AG09309 (cell line): ENCODE measurements around the gene CPA5.
A peak's percentile ranks its signal among the peaks of the same experiment; 100 is the strongest.

ENCODE experiments used
- DNase-seq: peaks from one replicate; pipeline ENCODE4 v3.0.0-alpha.2; 2010; ENCODE audit warnings: low read depth
- H3K4me3 ChIP-seq: 2 replicates; pipeline ENCODE4 v1.5.1; 2011; ENCODE audit warnings: mild to moderate bottlenecking, low read depth, low read length, moderate library complexity; ENCODE audit not compliant: control insufficient read depth
- TF ChIP-seq, protein P1 (sequence below): IDR thresholded peaks from 2 replicates; pipeline ENCODE4 v1.5.1; 2011; ENCODE audit warnings: mild to moderate bottlenecking, low read depth, low read length, inconsistent platforms; ENCODE audit not compliant: insufficient read depth, control insufficient read depth; ENCODE audit errors: missing control alignments

Gene CPA5

DNA sequence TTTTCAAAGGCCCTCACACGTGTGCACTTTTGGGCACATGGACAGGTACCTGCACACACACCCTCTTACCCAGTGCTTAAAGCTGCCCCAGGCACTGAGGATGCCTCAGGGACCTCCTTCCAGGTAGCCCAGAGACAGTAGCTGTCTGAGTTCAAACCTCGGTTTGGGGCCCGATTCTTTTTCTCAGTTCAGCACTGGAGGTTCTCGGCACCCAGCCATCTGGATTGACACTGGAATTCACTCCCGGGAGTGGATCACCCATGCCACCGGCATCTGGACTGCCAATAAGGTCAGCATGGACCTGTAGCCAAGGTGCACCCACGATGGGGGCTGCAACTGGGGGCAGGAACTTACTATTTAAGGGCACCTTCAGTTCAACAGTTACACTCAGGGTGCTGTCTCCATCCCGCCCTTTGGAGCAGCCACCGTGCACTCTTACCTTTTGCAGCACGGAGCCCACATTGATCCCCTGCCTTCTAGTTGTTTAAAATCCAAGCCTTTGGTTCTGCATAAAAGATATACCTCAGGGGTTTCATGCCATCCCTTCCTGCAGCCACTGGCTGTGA is 17.7 kb downstream of the CPA5 start:
- no peak overlapping the region for H3K4me3 ChIP-seq
- TF ChIP-seq, protein P1, sequence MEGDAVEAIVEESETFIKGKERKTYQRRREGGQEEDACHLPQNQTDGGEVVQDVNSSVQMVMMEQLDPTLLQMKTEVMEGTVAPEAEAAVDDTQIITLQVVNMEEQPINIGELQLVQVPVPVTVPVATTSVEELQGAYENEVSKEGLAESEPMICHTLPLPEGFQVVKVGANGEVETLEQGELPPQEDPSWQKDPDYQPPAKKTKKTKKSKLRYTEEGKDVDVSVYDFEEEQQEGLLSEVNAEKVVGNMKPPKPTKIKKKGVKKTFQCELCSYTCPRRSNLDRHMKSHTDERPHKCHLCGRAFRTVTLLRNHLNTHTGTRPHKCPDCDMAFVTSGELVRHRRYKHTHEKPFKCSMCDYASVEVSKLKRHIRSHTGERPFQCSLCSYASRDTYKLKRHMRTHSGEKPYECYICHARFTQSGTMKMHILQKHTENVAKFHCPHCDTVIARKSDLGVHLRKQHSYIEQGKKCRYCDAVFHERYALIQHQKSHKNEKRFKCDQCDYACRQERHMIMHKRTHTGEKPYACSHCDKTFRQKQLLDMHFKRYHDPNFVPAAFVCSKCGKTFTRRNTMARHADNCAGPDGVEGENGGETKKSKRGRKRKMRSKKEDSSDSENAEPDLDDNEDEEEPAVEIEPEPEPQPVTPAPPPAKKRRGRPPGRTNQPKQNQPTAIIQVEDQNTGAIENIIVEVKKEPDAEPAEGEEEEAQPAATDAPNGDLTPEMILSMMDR, result no peak
- no peak for DNase-seq

DNA sequence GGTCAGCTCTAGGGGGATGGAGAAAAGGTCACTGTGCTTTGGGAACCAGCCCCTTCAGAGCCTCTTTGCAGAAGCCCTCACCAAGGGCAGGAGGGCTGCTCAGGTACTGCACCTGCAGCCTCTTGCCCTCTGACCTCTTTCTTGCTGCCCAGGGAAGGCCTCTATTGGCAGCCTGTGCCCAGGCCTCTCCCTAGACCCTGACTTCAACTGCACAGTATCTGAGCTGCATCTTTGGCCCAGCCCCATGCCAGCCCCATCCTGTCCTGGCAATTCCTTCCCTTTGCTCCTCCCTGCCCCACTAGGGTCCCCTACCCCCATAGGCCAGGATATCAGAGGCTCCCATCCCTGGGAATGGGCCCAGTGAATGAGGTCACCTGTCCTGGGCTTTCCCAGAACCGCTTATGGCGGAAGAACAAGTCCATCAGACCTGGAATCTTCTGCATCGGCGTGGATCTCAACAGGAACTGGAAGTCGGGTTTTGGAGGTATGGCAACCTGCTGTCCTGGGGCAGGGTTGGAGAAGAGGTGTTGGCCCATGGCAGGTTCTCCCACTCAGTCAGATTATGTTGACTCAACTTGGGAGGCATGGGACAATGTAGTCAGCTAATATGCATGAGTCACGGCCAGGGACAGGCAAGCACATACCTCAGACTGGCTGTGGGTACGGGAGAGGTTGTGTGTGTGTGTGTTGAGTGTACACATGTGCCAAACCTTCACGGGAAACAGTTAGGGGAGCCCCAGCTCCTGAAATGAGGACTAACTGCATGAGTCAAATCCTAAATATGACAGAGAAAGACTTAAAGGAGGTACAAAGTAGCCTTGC is 18.6 kb downstream of the CPA5 start:
- peak; percentile 89 for DNase-seq
- TF ChIP-seq, protein P1, result no peak
- no peak overlapping the region for H3K4me3 ChIP-seq

DNA sequence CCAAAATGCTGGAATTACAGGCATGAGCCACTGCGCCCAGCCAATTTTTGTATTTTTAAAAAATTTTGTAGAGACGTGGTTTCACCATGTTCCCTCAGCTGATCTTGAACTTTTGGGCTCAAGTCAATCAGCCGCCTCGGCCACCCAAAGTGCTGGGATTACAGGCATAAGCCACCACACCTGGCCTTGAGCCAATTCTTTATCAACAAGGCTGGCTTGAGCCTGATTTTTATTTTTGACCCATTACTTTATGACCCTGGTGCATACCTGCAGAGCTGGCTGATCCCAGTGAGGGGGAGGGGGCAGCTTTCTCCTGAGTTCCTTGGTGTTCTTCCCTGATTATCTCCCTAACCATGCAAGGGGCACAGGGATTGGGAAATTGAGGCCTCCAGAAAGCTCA is 19.8 kb downstream of the CPA5 start:
- DNase-seq, result no peak
- TF ChIP-seq, protein P1, result no peak
- H3K4me3 ChIP-seq, result no peak overlapping the region

DNA sequence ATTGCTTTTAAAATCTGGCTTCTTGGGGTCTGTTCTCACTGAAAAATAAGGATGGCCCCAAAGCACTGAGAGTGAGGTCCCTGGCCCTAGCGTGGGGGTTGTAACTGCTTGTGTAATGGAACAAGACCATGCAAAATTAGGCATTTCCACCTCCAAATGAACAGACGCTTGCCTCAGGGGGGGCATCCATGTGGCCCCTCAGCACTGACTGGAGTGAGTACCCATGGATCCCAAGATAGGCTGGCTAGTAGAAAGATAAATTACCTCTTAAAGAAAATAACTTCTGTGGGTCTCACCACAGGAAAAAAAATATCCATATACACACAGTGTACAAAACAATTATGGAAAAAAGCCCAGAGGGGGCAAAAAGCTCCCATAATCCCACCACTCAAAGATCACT is 20.5 kb downstream of the CPA5 start:
- no peak for DNase-seq
- H3K4me3 ChIP-seq, result no peak overlapping the region
- TF ChIP-seq, protein P1, result no peak

DNA sequence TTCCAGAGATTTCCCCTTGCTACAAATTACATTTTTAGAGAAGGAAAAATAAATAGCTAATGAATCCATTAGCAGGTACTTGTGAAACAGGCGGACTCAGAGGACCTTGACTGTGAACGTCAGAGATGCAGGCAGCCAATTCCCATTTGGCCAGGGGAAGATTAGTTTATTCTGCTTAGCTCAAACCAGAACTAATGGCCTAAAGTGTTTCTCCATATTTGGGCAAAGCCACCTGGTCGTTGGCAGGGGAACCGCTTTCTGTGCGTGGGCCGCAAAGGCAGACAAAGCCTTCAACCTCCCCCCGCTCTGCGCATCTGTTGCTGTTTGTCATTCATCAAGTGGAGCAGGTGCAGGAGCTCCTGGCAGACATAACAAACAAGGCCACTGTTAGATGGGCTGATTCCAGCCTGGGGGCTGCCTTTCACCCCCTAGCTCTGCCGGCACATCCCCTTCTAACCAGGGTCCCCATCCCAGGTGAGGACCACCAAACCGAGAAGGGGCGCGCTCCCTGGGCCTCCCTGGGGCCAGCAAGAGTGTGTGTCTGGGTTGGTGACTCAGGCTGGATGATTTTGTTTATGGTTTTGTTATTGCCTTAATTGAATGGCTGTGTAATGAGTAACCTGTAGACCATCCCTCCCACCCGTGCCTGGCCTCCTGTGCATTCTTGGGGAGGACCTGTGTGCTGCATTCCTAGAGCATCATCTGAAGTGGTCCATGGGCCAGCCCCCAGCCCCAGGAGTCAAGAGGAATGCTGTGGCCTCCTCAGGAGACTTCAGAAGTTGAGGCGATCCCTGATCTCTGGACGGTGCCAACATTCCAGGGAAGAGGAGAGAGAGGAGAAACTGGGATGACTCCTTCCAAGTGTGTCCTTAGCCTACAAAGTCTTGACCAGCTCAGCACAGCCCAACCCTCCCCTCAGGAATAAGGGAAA is 21.2 kb downstream of the CPA5 start:
- no peak overlapping the region for H3K4me3 ChIP-seq
- no peak for DNase-seq
- TF ChIP-seq, protein P1, result no peak

DNA sequence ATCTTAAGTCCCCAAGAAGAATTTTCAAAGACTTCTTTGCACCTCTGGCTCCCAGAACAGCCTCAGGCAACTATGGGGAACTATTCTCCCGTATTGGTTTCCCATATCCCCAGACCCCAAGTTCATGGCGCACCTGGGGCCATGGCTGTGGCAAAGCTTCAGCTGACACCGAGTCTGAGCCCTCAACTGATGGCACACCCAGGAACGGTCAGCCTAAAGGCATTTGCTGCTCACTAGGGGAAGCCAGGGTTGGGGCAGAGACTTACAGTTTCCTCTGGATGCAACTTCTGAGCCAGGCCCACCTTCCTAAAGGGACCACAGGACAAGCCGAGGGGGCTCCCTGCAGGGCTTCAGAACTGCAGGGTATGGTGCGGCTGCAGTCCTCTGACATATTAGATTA is 21.9 kb downstream of the CPA5 start:
- TF ChIP-seq, protein P1, result no peak
- DNase-seq, result no peak
- H3K4me3 ChIP-seq, result no peak overlapping the region
